ENCODE results near the gene AQP12B. TPM values are rescaled to one million over a fixed set of nuclear protein-coding genes. Genes with fewer than 3 reads are reported as not detected.
A peak's percentile ranks its signal among the peaks of the same experiment; 100 is the strongest.

The AQP12B gene
- total RNA-seq, 1 experiment from 2014 or later, result not detected

DNA sequence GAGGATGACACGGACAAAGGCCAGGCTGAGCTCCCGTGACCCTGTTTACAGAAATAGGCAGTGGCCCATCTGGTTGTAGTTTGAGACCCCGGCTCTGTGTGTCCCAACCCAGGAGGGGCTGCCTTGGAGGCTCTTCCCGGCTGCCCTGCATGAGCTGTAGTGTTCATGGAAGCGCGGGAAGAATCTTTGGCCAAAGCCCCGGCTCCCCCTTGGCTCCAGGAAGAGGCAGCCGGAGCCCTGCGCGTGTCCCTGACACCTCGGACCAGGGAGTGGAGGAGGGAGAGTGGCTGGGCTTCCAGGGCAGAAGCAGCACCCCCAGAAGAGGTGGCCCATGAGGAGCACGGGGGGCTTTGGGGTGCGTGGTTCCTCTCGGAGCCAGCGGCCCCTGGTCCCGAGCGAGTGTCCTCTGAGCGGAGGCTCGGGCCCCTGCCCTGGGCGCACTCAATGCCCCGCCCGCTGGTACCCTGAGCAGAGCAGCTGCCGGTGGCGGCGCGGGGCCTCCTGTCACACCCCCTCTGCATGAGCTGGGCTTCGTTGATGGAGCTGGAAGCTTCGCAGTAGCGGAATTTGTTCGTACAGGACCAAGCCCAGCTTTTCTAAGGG, 35.7 kb downstream of the AQP12B start:
- peaks cover 52% of the 10 kb centered on the region for H3K27me3 Mint-ChIP-seq (ENCODE audit: low read depth)
- WGBS (ENCODE audit: extremely low coverage, insufficient read length, low lambda C conversion rate), result no CpG with 5 or more reads among the region's 30 CpGs

More for the DNA sequence above, 35.7 kb downstream of the AQP12B start:
- Histone ChIP-seq H3K4me1 (ENCODE audit: insufficient read depth, low read length) (no peaks in the 10 kb centered on the region), H2BK120ac (ENCODE audit: low read depth, low read length, poor library complexity, severe bottlenecking) (no peak overlapping the region), H2BK5ac (ENCODE audit: insufficient read length, low read length) (no peak overlapping the region), H3K79me2 (ENCODE audit: insufficient read depth, low read length) (no peaks in the 10 kb centered on the region), H2BK12ac (ENCODE audit: insufficient read length, low read depth, low read length) (no peak overlapping the region), H3K4me2 (ENCODE audit: insufficient read depth, insufficient read length, low read length) (no peak overlapping the region), H4K91ac (ENCODE audit: insufficient read length, low read depth, low read length) (no peak overlapping the region), H4K20me1 (ENCODE audit: control insufficient read depth, insufficient read depth, insufficient read length) (no peaks in the 10 kb centered on the region), H3K14ac (ENCODE audit: insufficient read depth, low read length) (no peak overlapping the region), H3K9ac (ENCODE audit: extremely low read depth, insufficient read length, low read length) (no peak overlapping the region), H2BK15ac (ENCODE audit: low read depth, low read length) (no peak overlapping the region), H3K18ac (ENCODE audit: insufficient read length, low read depth, low read length) (no peak overlapping the region), H3K79me1 (ENCODE audit: insufficient read depth, low read depth, low read length, poor library complexity, severe bottlenecking) (no peaks in the 10 kb centered on the region), H3K9me3 (ENCODE audit: control insufficient read depth, low read depth, low read length) (no peaks in the 10 kb centered on the region), H3K4ac (ENCODE audit: low read depth, low read length) (no peak overlapping the region), H3K27me3 (ENCODE audit: insufficient read depth, low read length) (no peaks in the 10 kb centered on the region), H3K23ac (ENCODE audit: insufficient read length, low read depth, low read length) (no peak overlapping the region), H4K8ac (replicated peaks; ENCODE audit: insufficient read length, low read depth, low read length) (no peak overlapping the region), H3K23me2 (ENCODE audit: insufficient read length, low read depth, low read length, poor library complexity, severe bottlenecking) (no peaks in the 10 kb centered on the region), H2BK20ac (ENCODE audit: low read depth, low read length, poor library complexity, severe bottlenecking) (no peak overlapping the region), H2AK5ac (ENCODE audit: insufficient read length, low read length) (no peak overlapping the region), H3T11ph (ENCODE audit: low read length) (no peak overlapping the region), H4K5ac (ENCODE audit: insufficient read length, low read depth, low read length) (no peak overlapping the region), H2AFZ (ENCODE audit: low read length) (no peak overlapping the region), H3K27ac (ENCODE audit: insufficient read length, low read depth, low read length) (no peak overlapping the region), H3K56ac (ENCODE audit: insufficient read length, low read depth, low read length) (no peak overlapping the region)
- H3K4me1 Mint-ChIP-seq, result peaks cover 9 to 17% of the 10 kb centered on the region in 2 experiments
- peaks cover 4% of the 10 kb centered on the region in 2 experiments; a peak in 3 of 5 replicates for H3K9me3 Mint-ChIP-seq
- TF ChIP-seq, protein P1, sequence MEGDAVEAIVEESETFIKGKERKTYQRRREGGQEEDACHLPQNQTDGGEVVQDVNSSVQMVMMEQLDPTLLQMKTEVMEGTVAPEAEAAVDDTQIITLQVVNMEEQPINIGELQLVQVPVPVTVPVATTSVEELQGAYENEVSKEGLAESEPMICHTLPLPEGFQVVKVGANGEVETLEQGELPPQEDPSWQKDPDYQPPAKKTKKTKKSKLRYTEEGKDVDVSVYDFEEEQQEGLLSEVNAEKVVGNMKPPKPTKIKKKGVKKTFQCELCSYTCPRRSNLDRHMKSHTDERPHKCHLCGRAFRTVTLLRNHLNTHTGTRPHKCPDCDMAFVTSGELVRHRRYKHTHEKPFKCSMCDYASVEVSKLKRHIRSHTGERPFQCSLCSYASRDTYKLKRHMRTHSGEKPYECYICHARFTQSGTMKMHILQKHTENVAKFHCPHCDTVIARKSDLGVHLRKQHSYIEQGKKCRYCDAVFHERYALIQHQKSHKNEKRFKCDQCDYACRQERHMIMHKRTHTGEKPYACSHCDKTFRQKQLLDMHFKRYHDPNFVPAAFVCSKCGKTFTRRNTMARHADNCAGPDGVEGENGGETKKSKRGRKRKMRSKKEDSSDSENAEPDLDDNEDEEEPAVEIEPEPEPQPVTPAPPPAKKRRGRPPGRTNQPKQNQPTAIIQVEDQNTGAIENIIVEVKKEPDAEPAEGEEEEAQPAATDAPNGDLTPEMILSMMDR (conservative IDR thresholded peaks at IDR 0.05), result no peak
- no peaks in the 10 kb centered on the region; a peak in 2 of 7 replicates for H3K36me3 Mint-ChIP-seq (ENCODE audit: insufficient read depth in 1 of 3, low read depth in 3 of 3)
- no peak overlapping the region for H3K27ac Mint-ChIP-seq
- peak; percentile 26 for DNase-seq
- H3K4me3 Mint-ChIP-seq, result no peak overlapping the region
